Measurements from ENCODE around the gene CDC42EP2. TPM values are rescaled to one million over a fixed set of nuclear protein-coding genes. Genes with fewer than 3 reads are reported as not detected.

CDC42EP2 gene
- total and polyA plus RNA-seq, 4 donors: 9.2 to 35.0 (median 26.2) TPM

GRCh38 chr11:65307298-65308229 lies 7.1 kb upstream of the CDC42EP2 start:
- Histone ChIP-seq H3K27me3 (ENCODE audit: control insufficient read depth in 3 of 3, insufficient read depth in 3 of 3, low read length in 2 of 3) (no peaks in the 10 kb centered on the region), H3K9me3 (ENCODE audit: control insufficient read depth in 4 of 4, insufficient read depth in 3 of 4, low read length in 3 of 4) (no peaks in the 10 kb centered on the region), H3K4me1 (ENCODE audit: control insufficient read depth in 5 of 5, insufficient read depth in 5 of 5, low read length in 5 of 5) (peaks cover 4 to 54% (median 29%) of the 10 kb centered on the region in 5 donors), H3K9ac (ENCODE audit: insufficient read depth in 1 of 2, low read length in 2 of 2) (no peak overlapping the region), H3K36me3 (ENCODE audit: control insufficient read depth in 4 of 4, insufficient read depth in 4 of 4, low read length in 4 of 4) (peaks cover 0 to 1% (median 0%) of the 10 kb centered on the region in 4 donors), H3K4me3 (no peak overlapping the region), H3K27ac (ENCODE audit: low read depth in 1 of 2, low read length in 1 of 2) (peak overlapping the region in 1 of 2 donors; percentile 87)
- DNase-seq: no peak
- no peak for TF ChIP-seq CTCF (IDR thresholded peaks at IDR 0.05; ENCODE audit: control extremely low read depth, extremely low read depth)
- 89 to 90% methylated on average over 6 of the region's 6 CpGs for WGBS, 2 donors
- ATAC-seq (ENCODE audit: insufficient read depth, low FRiP score): no peak

DNA sequence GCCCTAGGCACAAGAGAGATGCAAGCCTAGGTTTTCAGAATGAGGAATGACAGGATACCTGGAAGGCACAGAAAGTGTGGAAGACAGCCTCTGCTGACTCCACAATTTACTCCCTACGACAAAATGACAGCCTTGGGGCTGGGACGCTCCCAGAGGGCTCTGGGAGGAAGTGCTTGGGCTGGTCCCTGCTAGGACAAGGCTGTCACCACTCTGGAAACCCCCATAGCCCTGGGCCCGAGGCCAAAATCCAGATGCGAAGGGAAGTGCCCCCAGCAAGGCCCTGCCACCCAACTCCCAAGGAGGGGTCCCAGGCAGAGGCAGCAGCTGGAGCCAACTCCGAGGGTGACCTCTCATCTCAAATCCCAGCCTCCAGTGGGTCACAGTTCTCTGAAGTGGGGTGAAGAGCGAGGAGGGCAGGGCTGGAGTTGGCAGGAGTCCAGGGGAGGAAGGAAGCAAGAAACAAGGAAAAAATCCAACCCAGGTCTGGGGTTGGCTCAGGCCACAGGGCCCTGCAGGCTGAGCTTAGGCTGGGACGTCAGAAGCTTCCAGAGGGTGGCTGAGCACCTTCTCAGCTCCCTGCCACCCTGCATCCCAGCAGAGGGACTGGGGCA lies 6.3 kb upstream of the CDC42EP2 start:
- WGBS, 2 donors: 4 to 14% methylated on average over 7 of the region's 7 CpGs
- no peaks in the 10 kb centered on the region for H3K27me3 ChIP-seq (ENCODE audit: control insufficient read depth in 3 of 3, insufficient read depth in 3 of 3, low read length in 2 of 3)
- H3K4me3 ChIP-seq: no peak overlapping the region
- peaks cover 4 to 55% (median 29%) of the 10 kb centered on the region in 5 donors for H3K4me1 ChIP-seq (ENCODE audit: control insufficient read depth in 5 of 5, insufficient read depth in 5 of 5, low read length in 5 of 5)
- no peak overlapping the region for H3K9ac ChIP-seq (ENCODE audit: insufficient read depth in 1 of 2, low read length in 2 of 2)
- no peak for ATAC-seq (ENCODE audit: insufficient read depth, low FRiP score)
- no peaks in the 10 kb centered on the region for H3K9me3 ChIP-seq (ENCODE audit: control insufficient read depth in 4 of 4, insufficient read depth in 3 of 4, low read length in 3 of 4)
- DNase-seq: peak; percentile 60 to 70 (median 69)
- no peak for TF ChIP-seq CTCF (IDR thresholded peaks at IDR 0.05; ENCODE audit: control extremely low read depth, extremely low read depth)
- H3K36me3 ChIP-seq (ENCODE audit: control insufficient read depth in 4 of 4, insufficient read depth in 4 of 4, low read length in 4 of 4): peaks cover 0 to 1% (median 0%) of the 10 kb centered on the region in 4 donors
- H3K27ac ChIP-seq (ENCODE audit: low read depth in 1 of 2, low read length in 1 of 2): peak overlapping the region in 1 of 2 donors; percentile 87

GRCh38 chr11:65309006-65309405 lies 5.7 kb upstream of the CDC42EP2 start:
- peaks cover 4 to 61% (median 34%) of the 10 kb centered on the region in 5 donors for H3K4me1 ChIP-seq (ENCODE audit: control insufficient read depth in 5 of 5, insufficient read depth in 5 of 5, low read length in 5 of 5)
- peak overlapping the region in 1 of 2 donors; percentile 87 for H3K27ac ChIP-seq (ENCODE audit: low read depth in 1 of 2, low read length in 1 of 2)
- WGBS, 2 donors: 66 to 67% methylated on average over 5 of the region's 5 CpGs
- H3K27me3 ChIP-seq (ENCODE audit: control insufficient read depth in 3 of 3, insufficient read depth in 3 of 3, low read length in 2 of 3): peaks cover 0 to 3% (median 0%) of the 10 kb centered on the region in 3 donors
- no peaks in the 10 kb centered on the region for H3K9me3 ChIP-seq (ENCODE audit: control insufficient read depth in 4 of 4, insufficient read depth in 3 of 4, low read length in 3 of 4)
- H3K4me3 ChIP-seq: no peak overlapping the region
- peaks cover 0 to 1% (median 0%) of the 10 kb centered on the region in 4 donors for H3K36me3 ChIP-seq (ENCODE audit: control insufficient read depth in 4 of 4, insufficient read depth in 4 of 4, low read length in 4 of 4)
- no peak for DNase-seq
- no peak for TF ChIP-seq CTCF (IDR thresholded peaks at IDR 0.05; ENCODE audit: control extremely low read depth, extremely low read depth)
- no peak overlapping the region for H3K9ac ChIP-seq (ENCODE audit: insufficient read depth in 1 of 2, low read length in 2 of 2)
- ATAC-seq (ENCODE audit: insufficient read depth, low FRiP score): no peak

Measured in lung (tissue), 12 donors.